Measurements from ENCODE around the gene TJP3.
A peak's percentile ranks its signal among the peaks of the same experiment; 100 is the strongest.

Gene TJP3

GRCh38 chr19:3710265-3710812 is 2.2 kb downstream of the TJP3 start:
- no peak for DNase-seq (ENCODE audit: low read depth in 2 of 2)

GRCh38 chr19:3712663-3713611 is 4.8 kb downstream of the TJP3 start:
- no peak for DNase-seq (ENCODE audit: low read depth in 2 of 2)

- DNase-seq (ENCODE audit: low read depth in 2 of 2), result no peak
These were observed 8.0 kb downstream of the TJP3 start for GRCh38 chr19:3716147-3716668.

GRCh38 chr19:3719868-3720267 is 11.7 kb downstream of the TJP3 start:
- no peak for DNase-seq (ENCODE audit: low read depth in 2 of 2)

- no peak for DNase-seq (ENCODE audit: low read depth in 2 of 2)
These were observed 12.2 kb downstream of the TJP3 start for GRCh38 chr19:3720349-3720917.

GRCh38 chr19:3721131-3721886 is 13.1 kb downstream of the TJP3 start:
- DNase-seq (ENCODE audit: low read depth in 2 of 2), result peak; percentile 77 to 89

GRCh38 chr19:3721887-3722442 is 13.8 kb downstream of the TJP3 start:
- DNase-seq (ENCODE audit: low read depth in 2 of 2), result no peak

- DNase-seq (ENCODE audit: low read depth in 2 of 2), result no peak
These were observed 14.4 kb downstream of the TJP3 start for GRCh38 chr19:3722443-3723109.

GRCh38 chr19:3723110-3723488 is 14.9 kb downstream of the TJP3 start:
- no peak for DNase-seq (ENCODE audit: low read depth in 2 of 2)

- no peak for DNase-seq (ENCODE audit: low read depth in 2 of 2)
These were observed 15.7 kb downstream of the TJP3 start for GRCh38 chr19:3723883-3724282.

GRCh38 chr19:3725121-3725520 is 16.9 kb downstream of the TJP3 start:
- no peak for DNase-seq (ENCODE audit: low read depth in 2 of 2)

- no peak for DNase-seq (ENCODE audit: low read depth in 2 of 2)
These were observed 17.6 kb downstream of the TJP3 start for GRCh38 chr19:3725640-3726310.

GRCh38 chr19:3730457-3730958 is 22.3 kb downstream of the TJP3 start:
- DNase-seq (ENCODE audit: low read depth in 2 of 2), result no peak

GRCh38 chr19:3732108-3732507 is 23.9 kb downstream of the TJP3 start:
- no peak for DNase-seq (ENCODE audit: low read depth in 2 of 2)

GRCh38 chr19:3733549-3734309 is 25.5 kb downstream of the TJP3 start:
- DNase-seq (ENCODE audit: low read depth in 2 of 2), result no peak

- DNase-seq (ENCODE audit: low read depth in 2 of 2), result no peak
These were observed 26.1 kb downstream of the TJP3 start for GRCh38 chr19:3734310-3734600.

GRCh38 chr19:3736106-3736724 is 28.0 kb downstream of the TJP3 start:
- no peak for DNase-seq (ENCODE audit: low read depth in 2 of 2)

GRCh38 chr19:3737487-3738205 is 29.5 kb downstream of the TJP3 start:
- no peak for DNase-seq (ENCODE audit: low read depth in 2 of 2)

Measured in stimulated activated CD4-positive, alpha-beta T cell treated with anti-CD3 and anti-CD28 coated beads, Interleukin-12 subunit alpha, Interleukin-12 subunit beta, amount 100 ng/mL, for 24 hours (primary cell).